Smooth muscle cell (in vitro differentiated cells): ENCODE measurements around the gene DPYSL3. TPM values are rescaled to one million over a fixed set of nuclear protein-coding genes. Genes with fewer than 3 reads are reported as not detected.

Experiments used
- DNase-seq: peaks from one replicate; lab custom pipeline; 2025; ENCODE audit not compliant: unreplicated experiment; lab: John Stamatoyannopoulos, UW
- H2AFZ ChIP-seq: fragments of 200-600 bp; sonication (generic); 2 replicates; pipeline ENCODE4 v1.6.0; 2016; ENCODE audit warnings: antibody characterized with exemption, low read depth, mild to moderate bottlenecking
- H3F3A ChIP-seq: fragments of 200-600 bp; sonication (generic); 2 replicates; pipeline ENCODE4 v1.6.0; 2017; ENCODE audit warnings: antibody characterized with exemption, low read depth
- H3K27ac ChIP-seq: fragments of 200-600 bp; sonication (generic); 2 replicates; pipeline ENCODE4 v1.5.1; 2016; ENCODE audit warnings: low read depth, mild to moderate bottlenecking
- H3K27me3 ChIP-seq: fragments of 200-600 bp; sonication (generic); 2 replicates; pipeline ENCODE4 v1.6.1; 2016; ENCODE audit warnings: low read depth, mild to moderate bottlenecking
- H3K36me3 ChIP-seq: fragments of 200-600 bp; sonication (generic); 2 replicates; pipeline ENCODE4 v1.5.1; 2016; ENCODE audit warnings: low read depth
- H3K4me1 ChIP-seq: fragments of 200-600 bp; sonication (generic); 2 replicates; pipeline ENCODE4 v1.5.1; 2016; ENCODE audit warnings: low read depth
- H3K4me2 ChIP-seq: fragments of 200-600 bp; sonication (generic); 2 replicates; pipeline ENCODE4 v1.6.0; 2016; ENCODE audit warnings: mild to moderate bottlenecking
- H3K4me3 ChIP-seq: fragments of 200-600 bp; sonication (generic); 2 replicates; pipeline ENCODE4 v1.5.1; 2016; ENCODE audit warnings: mild to moderate bottlenecking
- H3K79me2 ChIP-seq: fragments of 200-600 bp; sonication (generic); 2 replicates; pipeline ENCODE4 v1.6.0; 2016; ENCODE audit warnings: low read depth, mild to moderate bottlenecking
- H3K9ac ChIP-seq: fragments of 200-600 bp; sonication (generic); 2 replicates; pipeline ENCODE4 v1.6.0; 2016; ENCODE audit warnings: low read depth
- H3K9me3 ChIP-seq: fragments of 200-600 bp; sonication (generic); replicated peaks from 2 replicates; pipeline ENCODE4 v1.5.1; 2016; ENCODE audit warnings: low read depth
- H4K20me1 ChIP-seq: fragments of 200-600 bp; sonication (generic); 2 replicates; pipeline ENCODE4 v1.6.0; 2016; ENCODE audit warnings: low read depth
- CTCF ChIP-seq: fragments of 200-600 bp; sonication (generic); IDR thresholded peaks from 2 replicates; pipeline ENCODE4 v1.5.1; 2017; ENCODE audit warnings: borderline replicate concordance, mild to moderate bottlenecking, antibody characterized with exemption; ENCODE audit not compliant: insufficient read depth, poor library complexity, severe bottlenecking
- WGBS: methylation state at CpG from one replicate; pipeline ENCODE4 v1.1.7; 2016; ENCODE audit warnings: low lambda C conversion rate; 5-methylcytosine and 5-hydroxymethylcytosine counted together
- polyA plus RNA-seq: library from polyadenylated mRNA; unstranded; fragments of >200 nt; fragmentation: Nextera tagmentation; extraction: Ambion mirVana; gene quantifications from 2 replicates; pipeline ENCODE4 v1.2.1, GENCODE V29; 2016
- small RNA-seq: library from RNA; depleted of rRNA; stranded (forward); fragments of <200 nt; gene quantifications from one replicate; pipeline ENCODE3, GENCODE V24; 2014
- total RNA-seq: library from RNA; depleted of rRNA; stranded (reverse); fragments of >200 nt; gene quantifications from 2 replicates; pipeline ENCODE4 v1.2.3, GENCODE V29; 2014

DPYSL3 gene
- total and polyA plus RNA-seq, 2 experiments from 2014 or later: 65.5 to 124 TPM

- Histone ChIP-seq H3K9ac (no peak overlapping the region), H3K79me2 (no peaks in the 10 kb centered on the region), H3K36me3 (no peaks in the 10 kb centered on the region), H3K27ac (no peak overlapping the region), H2AFZ (no peak overlapping the region), H4K20me1 (no peaks in the 10 kb centered on the region), H3K9me3 (no peaks in the 10 kb centered on the region), H3F3A (no peaks in the 10 kb centered on the region), H3K27me3 (no peaks in the 10 kb centered on the region), H3K4me3 (no peak overlapping the region), H3K4me1 (no peaks in the 10 kb centered on the region), H3K4me2 (no peak overlapping the region)
- WGBS: 88% methylated on average over 1 of the region's 1 CpG
- TF ChIP-seq CTCF: no peak
- DNase-seq: no peak
Observed at GRCh38 chr5:147344861-147345260, 165.0 kb downstream of the DPYSL3 start.

DNA sequence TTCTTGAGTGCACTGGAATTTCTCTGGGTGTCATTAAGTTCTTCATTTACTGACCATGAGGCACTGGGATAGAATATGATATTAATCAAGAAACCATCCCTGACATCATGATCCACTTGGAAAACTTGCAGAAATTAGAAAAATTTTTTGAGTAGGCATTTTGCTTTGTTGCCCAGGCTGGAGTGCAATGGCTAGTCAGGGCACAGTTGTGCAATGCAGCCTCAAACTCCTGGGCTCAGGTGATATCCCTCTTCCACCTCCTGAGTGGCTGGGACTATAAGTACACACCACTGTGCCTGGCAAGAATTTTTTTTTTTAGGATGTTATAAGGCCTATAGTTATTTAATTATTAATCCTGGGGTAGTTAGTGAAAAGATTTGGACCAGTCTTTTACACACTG is 168.5 kb downstream of the DPYSL3 start:
- Histone ChIP-seq H3F3A (no peaks in the 10 kb centered on the region), H3K27me3 (no peaks in the 10 kb centered on the region), H2AFZ (no peak overlapping the region), H3K9ac (no peak overlapping the region), H3K27ac (no peak overlapping the region), H3K9me3 (no peaks in the 10 kb centered on the region), H3K79me2 (no peaks in the 10 kb centered on the region), H3K4me1 (peaks cover 10% of the 10 kb centered on the region), H4K20me1 (no peaks in the 10 kb centered on the region), H3K36me3 (no peaks in the 10 kb centered on the region), H3K4me3 (no peak overlapping the region), H3K4me2 (no peak overlapping the region)
- DNase-seq: no peak
- TF ChIP-seq CTCF: no peak

GRCh38 chr5:147340941-147341340 is 168.9 kb downstream of the DPYSL3 start:
- H3K27me3 ChIP-seq: no peaks in the 10 kb centered on the region
- H3K9ac ChIP-seq: no peak overlapping the region
- peaks cover 11% of the 10 kb centered on the region for H3K4me1 ChIP-seq
- DNase-seq: no peak
- H3K9me3 ChIP-seq: no peaks in the 10 kb centered on the region
- H3K4me3 ChIP-seq: no peak overlapping the region
- no peak for TF ChIP-seq CTCF
- H3F3A ChIP-seq: no peaks in the 10 kb centered on the region
- H3K4me2 ChIP-seq: no peak overlapping the region
- 87% methylated on average over 1 of the region's 1 CpG for WGBS
- H3K27ac ChIP-seq: no peak overlapping the region
- H4K20me1 ChIP-seq: no peaks in the 10 kb centered on the region
- no peaks in the 10 kb centered on the region for H3K79me2 ChIP-seq
- no peak overlapping the region for H2AFZ ChIP-seq
- no peaks in the 10 kb centered on the region for H3K36me3 ChIP-seq

Small RNA genes lying within 50 kb of the gene (small RNA-seq; reads per million reads assigned to genes)
- not detected for gene AC011373.1
